Measurements from ENCODE around the gene ANKS1B. TPM values are rescaled to one million over a fixed set of nuclear protein-coding genes. Genes with fewer than 3 reads are reported as not detected.
A peak's percentile ranks its signal among the peaks of the same experiment; 100 is the strongest.
"Not testable (repeated sequence)": the region's sequence is repeated elsewhere in the genome, so short reads cannot be mapped to it uniquely, and the experiment has no call there.

The ANKS1B gene
- polyA plus RNA-seq: not detected

DNA sequence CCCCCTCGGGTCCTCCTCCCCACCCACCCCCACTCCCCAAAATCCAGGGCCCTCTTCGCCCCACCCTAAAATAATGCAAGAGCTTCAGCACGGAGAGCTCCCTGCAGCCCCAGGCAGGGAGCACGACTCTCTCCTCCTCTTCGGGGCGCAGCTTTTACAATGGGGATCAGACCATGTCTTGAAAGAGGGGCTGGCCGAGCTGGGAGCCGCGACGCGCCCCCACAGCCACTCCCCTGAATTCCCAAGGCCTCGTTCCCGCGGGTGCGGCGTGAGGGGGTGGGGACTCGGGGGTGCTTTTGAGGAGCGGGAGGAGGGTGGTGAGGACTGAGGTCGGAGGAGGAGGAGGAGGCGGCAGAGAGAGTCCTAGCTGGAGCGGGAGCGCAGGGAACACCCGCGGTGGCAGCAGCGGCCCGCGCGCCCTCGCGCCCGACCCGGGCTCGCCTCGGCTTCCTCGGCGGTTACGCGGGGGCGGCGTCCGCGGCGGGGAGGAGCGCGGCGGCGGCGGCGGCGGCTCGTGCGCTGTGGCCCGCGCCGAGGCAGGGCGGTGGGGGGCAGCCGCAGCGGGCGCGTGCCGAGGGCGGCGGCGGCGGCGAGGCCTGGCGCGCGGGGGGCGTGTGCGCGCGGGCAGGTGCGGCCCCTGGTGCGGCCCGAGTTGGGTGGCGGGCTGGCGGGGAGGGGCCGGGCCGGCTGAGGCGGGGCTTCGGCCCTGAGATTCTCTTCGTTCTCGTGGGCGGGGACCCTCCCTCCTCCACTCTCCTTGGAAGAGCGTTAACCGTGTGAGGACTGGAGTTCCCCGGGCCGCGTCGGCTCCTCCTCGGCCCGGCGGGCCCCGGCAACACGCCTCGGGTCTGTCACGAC, at the start of gene ANKS1B:
TSS of gene ANKS1B (minus strand) at position 666 of the 858 bp plus-strand sequence. CDS start 699 bp downstream, outside the sequence.
- peaks cover 36% of the 10 kb centered on the region for H3K27me3 Mint-ChIP-seq
- no peaks in the 10 kb centered on the region for H3K36me3 Mint-ChIP-seq
- peaks cover 0 to 1% (median 0%) of the 10 kb centered on the region in 3 donors for H3K9me3 Mint-ChIP-seq
- no peak within 1 kb of the TSS for H3K27ac Mint-ChIP-seq
- peaks cover 9 to 12% (median 11%) of the 10 kb centered on the region in 3 donors for H3K4me1 Mint-ChIP-seq
- H3K4me3 Mint-ChIP-seq: peak within 1 kb of the TSS; percentile 27 to 86 (median 78)

DNA sequence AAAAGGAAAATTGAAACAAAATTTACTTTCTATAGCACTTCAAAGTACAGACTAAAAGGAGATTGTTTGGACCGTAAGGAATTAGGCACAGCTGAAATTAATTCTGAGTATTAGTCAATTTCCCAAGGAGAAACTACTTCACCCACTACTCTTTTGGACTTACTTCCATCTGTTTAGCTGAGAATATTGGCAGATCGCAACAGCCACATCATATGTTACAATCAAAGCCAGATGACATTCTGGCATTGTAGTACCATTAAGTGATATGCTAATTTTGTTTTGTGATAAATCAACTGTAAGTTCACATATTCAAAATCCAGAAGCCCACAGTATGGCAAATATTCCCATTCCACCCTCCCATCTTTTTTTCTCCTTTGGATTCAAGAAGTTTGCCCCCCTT, 47.1 kb upstream of the ANKS1B start:
- Mint-ChIP-seq H3K9me3 (peaks cover 0 to 2% (median 0%) of the 10 kb centered on the region in 3 donors), H3K4me1 (no peaks in the 10 kb centered on the region)

DNA sequence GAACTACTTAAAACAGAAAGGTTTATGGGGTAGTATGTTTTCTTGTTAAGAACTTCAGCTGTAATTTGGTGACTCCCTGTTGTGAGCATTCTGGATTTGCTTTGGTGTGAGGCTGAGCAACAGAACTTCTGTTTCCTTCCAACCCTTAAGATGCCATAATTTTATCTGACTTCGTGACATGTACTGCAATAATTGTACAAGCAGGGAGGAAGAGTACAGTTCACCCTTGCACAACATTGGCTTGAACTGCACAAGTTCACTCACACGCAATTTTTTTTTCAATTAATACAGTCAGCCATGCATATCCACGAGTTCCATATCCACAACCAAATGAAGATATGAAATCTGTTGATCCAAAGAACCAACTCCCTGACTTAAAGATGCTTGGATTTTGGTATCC, 42.9 kb upstream of the ANKS1B start:
- H3K4me1 Mint-ChIP-seq: no peaks in the 10 kb centered on the region
- no peak overlapping the region for H3K4me3 Mint-ChIP-seq
- no peak overlapping the region for H3K27ac Mint-ChIP-seq
- peaks cover 5% of the 10 kb centered on the region for H3K36me3 Mint-ChIP-seq
- no peaks in the 10 kb centered on the region for H3K9me3 Mint-ChIP-seq
- no peaks in the 10 kb centered on the region for H3K27me3 Mint-ChIP-seq

More for the DNA sequence above, 47.1 kb upstream of the ANKS1B start:
- Mint-ChIP-seq H3K27ac (no peak overlapping the region), H3K27me3 (no peaks in the 10 kb centered on the region), H3K4me3 (no peak overlapping the region), H3K36me3 (peaks cover 8% of the 10 kb centered on the region)

DNA sequence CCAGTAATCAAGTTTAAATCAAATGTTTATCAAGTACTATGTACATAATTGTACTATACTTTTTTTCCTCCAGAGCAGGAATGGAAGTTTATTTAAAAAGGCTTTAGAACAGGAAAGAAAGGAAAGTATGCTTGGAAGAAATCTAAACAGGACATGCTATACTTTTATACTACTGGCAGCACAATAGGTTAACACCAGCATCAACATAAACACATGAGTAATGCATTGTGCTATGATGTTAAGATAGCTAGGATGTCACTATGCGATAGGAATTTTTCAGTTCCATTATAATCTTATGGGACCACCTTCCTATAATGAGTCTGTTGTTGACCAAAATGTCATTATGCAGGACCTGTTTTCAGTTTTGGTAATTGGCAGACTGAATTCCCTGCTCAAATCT, 41.5 kb upstream of the ANKS1B start:
- Mint-ChIP-seq H3K27ac (no peak overlapping the region), H3K9me3 (peaks cover 0 to 8% (median 5%) of the 10 kb centered on the region in 3 donors), H3K4me3 (no peak overlapping the region), H3K27me3 (no peaks in the 10 kb centered on the region), H3K36me3 (peaks cover 7% of the 10 kb centered on the region), H3K4me1 (no peaks in the 10 kb centered on the region)

DNA sequence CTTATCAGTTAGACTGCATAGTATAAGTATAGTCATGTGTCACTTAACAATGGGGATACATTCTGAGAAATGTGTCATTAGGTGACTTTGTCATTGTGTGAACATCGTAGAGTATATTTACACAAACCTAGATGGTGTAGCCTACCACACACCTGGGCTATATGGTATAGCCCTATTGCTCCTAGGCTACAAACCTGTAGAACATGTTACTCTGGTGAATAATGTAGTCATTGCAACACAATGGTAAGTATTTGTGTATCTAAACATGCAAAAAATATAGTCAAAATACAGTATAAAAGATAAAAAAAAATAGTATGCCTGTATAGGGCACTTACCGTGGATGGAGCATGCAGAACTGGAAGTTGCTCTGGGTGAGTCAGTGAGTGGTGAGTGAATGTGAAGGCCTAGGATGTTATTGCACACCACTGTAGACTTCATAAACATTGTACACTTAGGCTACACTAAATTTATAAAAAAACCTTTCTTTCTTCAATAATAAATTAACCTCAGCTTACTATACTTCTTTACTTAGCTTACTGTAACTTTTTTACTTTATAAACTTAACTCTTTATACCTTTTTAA, 40.3 kb upstream of the ANKS1B start:
- H3K27me3 Mint-ChIP-seq: no peaks in the 10 kb centered on the region
- no peak overlapping the region for H3K27ac Mint-ChIP-seq
- H3K9me3 Mint-ChIP-seq: peaks cover 0 to 8% (median 5%) of the 10 kb centered on the region in 3 donors
- no peak overlapping the region for H3K4me3 Mint-ChIP-seq
- no peaks in the 10 kb centered on the region for H3K4me1 Mint-ChIP-seq
- H3K36me3 Mint-ChIP-seq: peaks cover 7% of the 10 kb centered on the region

DNA sequence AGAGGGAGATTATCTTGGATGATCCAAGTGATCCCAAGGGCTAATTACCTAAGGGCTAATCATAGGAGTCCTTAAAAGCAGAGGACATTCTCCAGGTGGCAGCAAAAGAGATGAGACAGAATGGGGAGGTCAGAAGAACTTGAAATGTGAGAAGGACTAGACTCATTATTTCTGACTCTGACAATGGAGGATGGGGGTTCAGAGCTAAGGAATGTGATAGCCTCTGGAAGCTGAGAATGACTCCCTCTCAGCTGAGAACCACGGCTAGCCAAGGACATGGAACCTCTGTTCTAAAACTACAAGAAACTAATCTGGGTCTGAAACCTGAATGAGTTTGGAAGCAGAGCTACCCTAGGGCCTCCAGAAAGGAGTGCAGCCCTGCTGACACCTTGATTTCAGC, 35.6 kb upstream of the ANKS1B start:
- H3K4me1 Mint-ChIP-seq: no peaks in the 10 kb centered on the region
- H3K9me3 Mint-ChIP-seq: peaks cover 4 to 13% (median 8%) of the 10 kb centered on the region in 3 donors

DNA sequence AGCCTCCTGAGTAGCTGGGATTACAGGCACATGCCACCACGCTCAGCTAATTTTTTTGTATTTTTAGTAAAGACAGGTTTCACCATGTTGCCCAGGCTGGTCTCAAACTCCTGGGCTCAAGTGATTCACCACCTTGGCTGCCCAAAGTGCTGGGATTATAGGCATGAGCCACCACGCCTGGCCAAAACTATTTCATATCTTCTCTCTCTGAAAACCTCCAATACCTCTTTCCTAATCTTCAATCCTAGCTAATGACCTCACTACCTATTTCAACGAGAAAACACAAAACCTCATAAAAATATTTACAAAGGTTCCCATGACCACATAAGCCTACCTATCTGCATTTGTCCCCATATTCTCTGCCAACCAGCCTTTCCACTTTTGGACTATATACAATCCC, 32.3 kb upstream of the ANKS1B start:
- Mint-ChIP-seq H3K27ac (no peak overlapping the region), H3K4me1 (no peaks in the 10 kb centered on the region), H3K9me3 (peaks cover 4 to 15% (median 6%) of the 10 kb centered on the region in 3 donors), H3K4me3 (no peak overlapping the region), H3K27me3 (peaks cover 1% of the 10 kb centered on the region), H3K36me3 (peaks cover 5% of the 10 kb centered on the region)

More for the DNA sequence above, 35.6 kb upstream of the ANKS1B start:
- no peak overlapping the region for H3K4me3 Mint-ChIP-seq
- peaks cover 1% of the 10 kb centered on the region for H3K27me3 Mint-ChIP-seq
- peaks cover 8% of the 10 kb centered on the region for H3K36me3 Mint-ChIP-seq
- H3K27ac Mint-ChIP-seq: no peak overlapping the region

DNA sequence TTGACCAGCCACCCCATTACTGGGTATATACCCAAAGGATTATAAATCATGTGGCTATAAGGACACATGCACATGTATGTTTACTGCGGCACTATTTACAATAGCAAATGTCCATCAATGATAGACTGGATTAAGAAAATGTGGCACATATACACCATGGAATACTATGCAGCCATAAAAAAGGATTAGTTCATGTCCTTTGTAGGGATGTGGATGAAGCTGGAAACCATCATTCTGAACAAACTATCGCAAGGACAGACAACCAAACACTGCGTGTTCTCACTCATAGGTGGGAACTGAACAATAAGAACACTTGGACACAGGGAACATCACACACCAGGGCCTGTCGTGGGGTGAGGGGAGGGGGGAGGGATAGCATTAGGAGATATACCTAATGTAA, 31.6 kb upstream of the ANKS1B start:
- not testable (repeated sequence) for H3K4me1 Mint-ChIP-seq, H3K4me3 Mint-ChIP-seq, H3K27ac Mint-ChIP-seq, H3K27me3 Mint-ChIP-seq, H3K36me3 Mint-ChIP-seq, H3K9me3 Mint-ChIP-seq

DNA sequence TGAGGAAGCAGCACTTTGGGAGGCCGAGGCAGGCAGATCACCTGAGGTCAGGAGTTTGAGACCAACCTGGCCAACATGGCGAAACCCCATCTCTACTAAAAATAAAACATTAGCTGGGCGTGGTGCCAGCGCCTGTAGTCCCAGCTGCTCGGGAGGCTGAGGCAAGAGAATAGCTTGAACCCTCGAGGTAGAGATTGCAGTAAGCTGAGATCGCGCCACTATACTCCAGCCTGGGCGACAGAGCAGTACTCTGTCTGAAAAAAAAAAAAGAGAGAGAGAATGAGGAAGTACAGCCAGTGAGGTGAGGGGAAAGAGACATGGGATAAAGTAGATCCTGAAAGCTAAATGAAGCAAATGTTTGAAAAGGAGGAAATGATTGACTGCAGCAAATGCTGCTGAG, 21.1 kb upstream of the ANKS1B start:
- H3K4me3 Mint-ChIP-seq, H3K27me3 Mint-ChIP-seq, H3K4me1 Mint-ChIP-seq: not testable (repeated sequence)

DNA sequence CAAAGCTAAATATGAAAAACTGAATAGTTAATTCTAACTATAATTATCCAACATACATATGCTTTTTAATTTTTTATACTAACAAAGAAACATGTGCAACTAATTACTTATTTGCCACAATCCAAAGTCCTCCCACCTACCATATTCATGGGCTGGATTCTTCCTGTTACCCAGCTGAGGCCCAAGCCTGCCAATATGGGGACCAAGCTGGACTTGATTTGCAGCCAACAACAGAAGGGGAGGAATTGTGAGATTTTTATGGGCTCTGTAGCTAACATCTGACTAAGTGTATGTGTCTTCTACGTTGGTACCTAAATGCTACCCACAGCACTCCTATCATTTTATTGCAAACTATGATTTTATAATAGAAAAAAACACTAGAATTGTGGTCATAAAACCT, 13.1 kb upstream of the ANKS1B start:
- Mint-ChIP-seq H3K27ac (no peak overlapping the region), H3K36me3 (peaks cover 2% of the 10 kb centered on the region), H3K4me1 (no peaks in the 10 kb centered on the region), H3K27me3 (no peaks in the 10 kb centered on the region), H3K4me3 (no peak overlapping the region), H3K9me3 (peaks cover 7 to 13% (median 7%) of the 10 kb centered on the region in 3 donors)

More for the DNA sequence above, 21.1 kb upstream of the ANKS1B start:
- H3K27ac Mint-ChIP-seq, H3K36me3 Mint-ChIP-seq, H3K9me3 Mint-ChIP-seq: not testable (repeated sequence)

DNA sequence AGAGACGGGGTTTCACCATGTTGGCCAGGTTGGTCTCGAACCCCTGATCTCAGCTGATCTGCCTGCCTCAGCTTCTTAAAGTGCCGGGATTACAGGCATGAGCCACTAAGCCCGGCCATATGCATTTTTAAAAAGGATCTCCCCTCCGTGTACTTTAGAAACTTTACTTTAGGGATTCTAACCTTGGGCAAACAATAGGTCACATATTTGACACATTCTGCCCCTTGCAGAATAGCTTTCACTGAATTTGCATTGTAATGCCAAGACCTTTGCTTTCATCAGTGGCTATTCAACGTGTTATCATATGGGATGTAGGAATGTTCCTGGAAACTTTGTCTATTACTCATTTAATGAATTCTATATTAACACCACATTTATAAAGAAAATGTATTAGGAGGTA, 11.4 kb upstream of the ANKS1B start:
- H3K4me3 Mint-ChIP-seq: no peak overlapping the region

DNA sequence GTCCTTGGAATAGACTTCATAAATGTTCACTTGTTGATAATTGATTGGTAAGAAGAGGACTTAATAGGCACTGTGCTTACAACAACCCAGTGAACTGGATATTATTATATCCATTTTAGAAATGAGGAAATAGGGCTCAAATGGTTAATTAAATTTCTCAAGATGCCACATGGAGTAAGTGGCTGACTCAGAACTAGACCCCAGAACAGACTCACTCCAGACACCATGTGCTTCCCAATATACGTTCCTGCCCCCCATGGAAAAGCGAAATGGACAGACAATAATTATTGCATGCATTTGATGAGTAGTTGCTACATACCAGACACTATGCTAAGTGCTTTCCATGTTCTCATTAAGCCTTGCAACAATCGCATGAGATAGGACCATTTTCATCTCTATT, 895 bp upstream of the ANKS1B start:
- H3K9me3 Mint-ChIP-seq: peaks cover 0 to 1% (median 0%) of the 10 kb centered on the region in 3 donors

More for the DNA sequence above, 11.4 kb upstream of the ANKS1B start:
- Mint-ChIP-seq H3K4me1 (no peaks in the 10 kb centered on the region), H3K27me3 (peaks cover 2% of the 10 kb centered on the region), H3K9me3 (peaks cover 7 to 17% (median 7%) of the 10 kb centered on the region in 3 donors), H3K36me3 (peaks cover 2% of the 10 kb centered on the region), H3K27ac (no peak overlapping the region)

DNA sequence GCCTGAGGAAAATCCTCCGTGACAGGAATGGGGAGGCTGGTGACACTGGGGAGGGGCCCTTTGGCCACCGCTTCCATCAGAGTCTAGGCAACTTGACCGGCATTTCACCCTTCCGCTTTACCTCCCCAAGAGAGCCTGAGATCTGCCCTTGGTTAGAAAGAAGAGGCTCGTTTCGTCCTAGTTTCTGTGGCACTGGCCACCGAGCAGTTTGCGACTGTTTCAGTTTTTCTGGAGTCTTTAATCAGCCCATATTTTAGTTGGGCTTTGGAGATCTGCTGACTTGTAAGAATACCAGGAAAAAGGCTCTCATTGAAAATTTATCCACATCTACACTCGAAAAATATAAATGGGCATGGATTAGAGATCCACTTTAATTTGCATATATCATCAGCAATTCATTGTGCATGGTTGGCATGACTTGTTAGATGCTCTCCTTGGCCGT, 414 bp upstream of the ANKS1B start:
- Mint-ChIP-seq H3K27me3 (peaks cover 34% of the 10 kb centered on the region), H3K4me3 (peak overlapping the region; percentile 27 to 86 (median 67)), H3K9me3 (peaks cover 0 to 1% (median 0%) of the 10 kb centered on the region in 3 donors), H3K36me3 (no peaks in the 10 kb centered on the region), H3K27ac (no peak overlapping the region), H3K4me1 (peaks cover 9 to 12% (median 11%) of the 10 kb centered on the region in 3 donors)

More for the DNA sequence above, 895 bp upstream of the ANKS1B start:
- Mint-ChIP-seq H3K36me3 (no peaks in the 10 kb centered on the region), H3K4me3 (peak overlapping the region; percentile 27 to 86 (median 67)), H3K27me3 (peaks cover 31% of the 10 kb centered on the region), H3K4me1 (peaks cover 9 to 12% (median 11%) of the 10 kb centered on the region in 3 donors), H3K27ac (no peak overlapping the region)

DNA sequence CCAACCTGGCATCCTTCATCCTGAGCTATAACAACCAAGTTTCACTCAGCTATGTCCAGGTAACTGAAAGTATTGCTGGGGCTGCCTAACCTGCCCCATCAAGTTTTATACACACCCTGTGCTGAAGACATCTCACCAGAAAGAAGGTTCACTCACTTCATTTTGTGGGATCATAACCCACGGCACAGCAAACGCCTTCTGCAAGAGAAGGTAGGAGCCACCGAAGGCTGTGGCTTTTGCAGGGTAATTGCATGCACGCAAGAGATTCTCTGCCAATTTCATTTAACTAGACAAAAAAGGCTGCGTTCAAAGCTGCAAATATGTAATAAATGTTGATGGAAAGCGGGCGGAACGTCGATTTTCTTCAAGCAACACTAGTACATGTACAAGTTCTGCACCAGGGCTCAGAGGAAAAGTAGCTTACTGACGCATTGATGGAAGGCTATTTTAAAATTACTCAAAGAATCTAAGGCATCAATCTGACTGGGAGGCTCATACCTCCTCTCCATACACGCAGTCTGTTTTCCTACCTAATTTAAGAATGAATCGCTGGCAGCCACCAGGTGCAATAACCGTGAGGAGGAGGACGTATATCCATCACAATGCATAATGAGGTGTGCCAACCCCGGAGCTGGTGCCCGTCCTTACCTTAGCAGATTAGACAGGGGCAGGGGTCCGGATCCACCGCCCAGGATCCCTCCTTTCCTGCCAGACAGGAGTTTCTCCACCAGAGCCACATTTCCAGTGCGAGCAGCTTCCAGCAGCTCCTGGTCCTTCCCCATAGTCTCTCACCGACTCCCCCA, 1.1 kb downstream of the ANKS1B start:
- H3K4me3 Mint-ChIP-seq: peak overlapping the region; percentile 24 to 86 (median 66)
- peaks cover 9 to 12% (median 11%) of the 10 kb centered on the region in 3 donors for H3K4me1 Mint-ChIP-seq
- H3K27me3 Mint-ChIP-seq: peaks cover 39% of the 10 kb centered on the region
- no peaks in the 10 kb centered on the region for H3K36me3 Mint-ChIP-seq
- peaks cover 0 to 1% (median 0%) of the 10 kb centered on the region in 3 donors for H3K9me3 Mint-ChIP-seq
- H3K27ac Mint-ChIP-seq: no peak overlapping the region
